ENCODE results near the gene BCAS4. TPM values are rescaled to one million over a fixed set of nuclear protein-coding genes. Genes with fewer than 3 reads are reported as not detected.
"Not testable (repeated sequence)": the region's sequence is repeated elsewhere in the genome, so short reads cannot be mapped to it uniquely, and the experiment has no call there.

BCAS4 gene
- total RNA-seq, 2 experiments from 2014 or later: 11.6 to 17.0 TPM

DNA sequence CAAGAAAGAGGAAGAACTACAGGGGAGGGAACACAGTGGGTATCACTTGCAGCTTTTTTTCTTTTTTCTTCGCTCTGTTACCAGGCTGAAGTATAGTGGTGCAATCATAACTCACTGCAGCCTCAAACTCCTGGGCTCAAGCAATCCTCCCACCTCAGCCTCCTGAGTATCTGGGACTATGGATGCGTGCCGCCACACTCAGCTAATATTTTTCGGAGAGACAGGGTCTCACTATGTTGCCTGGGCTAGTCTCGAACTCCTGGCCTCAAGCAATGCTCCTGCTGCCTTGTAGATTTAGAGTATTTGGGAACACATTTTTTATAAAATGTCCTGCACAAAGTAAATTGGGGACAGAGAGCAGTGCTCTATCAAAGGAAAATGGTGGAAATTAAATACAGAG is 35.2 kb upstream of the BCAS4 start:
- no peak for ATAC-seq
- Mint-ChIP-seq H3K27ac (no peak overlapping the region), H3K27me3 (no peaks in the 10 kb centered on the region), H3K4me3 (no peak overlapping the region), H3K4me1 (no peaks in the 10 kb centered on the region), H3K9me3 (ENCODE audit: low read depth) (no peaks in the 10 kb centered on the region), H3K36me3 (ENCODE audit: low read depth) (no peaks in the 10 kb centered on the region)
- POLR2A ChIA-PET: no interaction called here
- no peak for DNase-seq
- CTCF ChIA-PET: interaction anchor here (0.8 kb wide), 1 partner anchor 10 kb away, joined by 3 read pairs; no protein-coding TSS in a partner anchor
- intact Hi-C loops (cut with DNase I, micrococcal nuclease): no loop called here

DNA sequence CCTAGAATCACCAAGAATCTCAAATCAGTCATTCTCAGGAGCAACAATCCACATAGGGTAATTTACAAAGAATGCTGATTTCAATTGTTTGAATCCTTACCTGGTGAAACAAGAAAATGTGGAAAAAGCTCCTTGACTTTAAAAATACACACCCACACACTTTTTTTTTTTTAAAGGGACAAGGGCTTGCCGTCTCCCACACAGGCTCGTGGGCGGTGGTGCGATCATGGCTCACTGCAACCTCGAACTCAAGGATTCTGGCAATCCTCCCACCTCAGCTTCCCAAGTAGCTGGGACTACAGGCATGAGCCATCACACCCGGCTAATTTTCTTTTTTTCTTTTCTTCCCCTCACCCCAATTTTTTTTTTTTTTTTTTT is 32.8 kb upstream of the BCAS4 start:
- intact Hi-C loops (cut with DNase I, micrococcal nuclease): no loop called here
- ATAC-seq: no peak
- CTCF ChIA-PET: interaction anchor here (1.2 kb wide), 1 partner anchor 17 kb away, joined by 3 read pairs; no protein-coding TSS in a partner anchor
- Mint-ChIP-seq H3K4me1 (no peaks in the 10 kb centered on the region), H3K36me3 (ENCODE audit: low read depth) (no peaks in the 10 kb centered on the region), H3K27ac (no peak overlapping the region), H3K4me3 (no peak overlapping the region), H3K9me3 (ENCODE audit: low read depth) (no peaks in the 10 kb centered on the region), H3K27me3 (no peaks in the 10 kb centered on the region)
- no peak for DNase-seq
- POLR2A ChIA-PET: interaction anchor here (0.6 kb wide), 1 partner anchor 25 kb away, joined by 3 read pairs; no protein-coding TSS in a partner anchor

DNA sequence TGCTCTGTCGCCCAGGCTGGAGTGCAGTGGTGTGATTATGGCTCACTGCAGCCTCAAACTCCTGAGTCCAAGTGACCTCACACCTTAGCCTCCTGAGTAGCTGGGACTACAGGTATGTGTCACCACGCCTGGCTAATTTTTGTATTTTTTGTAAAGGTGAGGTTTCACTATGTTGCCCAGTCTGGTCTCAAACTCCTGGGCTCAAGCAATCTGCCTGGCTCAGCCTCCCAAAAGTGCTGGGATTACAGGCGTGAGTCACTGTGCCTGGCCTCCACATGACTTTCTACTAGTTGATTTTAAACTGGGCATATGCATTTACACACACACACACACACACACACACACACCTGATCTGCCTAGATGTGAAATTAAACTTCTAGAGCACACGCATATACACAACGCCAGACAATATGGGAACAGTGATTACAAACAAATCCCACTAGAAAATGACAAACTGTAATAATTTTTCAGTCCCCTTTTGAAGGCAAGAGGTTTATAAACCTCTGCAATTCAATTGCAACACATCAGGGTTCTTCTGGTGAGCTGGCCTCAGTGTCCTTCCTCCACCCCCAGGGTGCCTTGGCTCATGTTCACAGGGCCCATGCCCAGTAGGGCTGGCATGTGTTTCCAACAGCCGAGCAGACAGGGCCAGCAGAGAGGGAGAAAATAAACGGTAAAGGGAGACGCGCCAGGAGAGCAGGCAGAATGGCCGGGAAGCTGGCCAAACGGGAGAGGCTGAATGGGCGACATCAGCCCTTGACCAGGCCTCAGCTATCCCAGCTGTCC is 32.2 kb upstream of the BCAS4 start:
- peaks cover 2% of the 10 kb centered on the region for H3K27me3 Mint-ChIP-seq
- DNase-seq: no peak
- ChIA-PET CTCF (interaction anchor here (0.6 kb wide), 1 partner anchor 13 kb away, joined by 6 read pairs; no protein-coding TSS in a partner anchor), POLR2A (no interaction called here)
- no peak overlapping the region for H3K27ac Mint-ChIP-seq
- no peaks in the 10 kb centered on the region for H3K4me1 Mint-ChIP-seq
- ATAC-seq: no peak
- H3K36me3 Mint-ChIP-seq (ENCODE audit: low read depth): no peaks in the 10 kb centered on the region
- no peaks in the 10 kb centered on the region for H3K9me3 Mint-ChIP-seq (ENCODE audit: low read depth)
- H3K4me3 Mint-ChIP-seq: no peak overlapping the region
- intact Hi-C loops (cut with DNase I, micrococcal nuclease): no loop called here

DNA sequence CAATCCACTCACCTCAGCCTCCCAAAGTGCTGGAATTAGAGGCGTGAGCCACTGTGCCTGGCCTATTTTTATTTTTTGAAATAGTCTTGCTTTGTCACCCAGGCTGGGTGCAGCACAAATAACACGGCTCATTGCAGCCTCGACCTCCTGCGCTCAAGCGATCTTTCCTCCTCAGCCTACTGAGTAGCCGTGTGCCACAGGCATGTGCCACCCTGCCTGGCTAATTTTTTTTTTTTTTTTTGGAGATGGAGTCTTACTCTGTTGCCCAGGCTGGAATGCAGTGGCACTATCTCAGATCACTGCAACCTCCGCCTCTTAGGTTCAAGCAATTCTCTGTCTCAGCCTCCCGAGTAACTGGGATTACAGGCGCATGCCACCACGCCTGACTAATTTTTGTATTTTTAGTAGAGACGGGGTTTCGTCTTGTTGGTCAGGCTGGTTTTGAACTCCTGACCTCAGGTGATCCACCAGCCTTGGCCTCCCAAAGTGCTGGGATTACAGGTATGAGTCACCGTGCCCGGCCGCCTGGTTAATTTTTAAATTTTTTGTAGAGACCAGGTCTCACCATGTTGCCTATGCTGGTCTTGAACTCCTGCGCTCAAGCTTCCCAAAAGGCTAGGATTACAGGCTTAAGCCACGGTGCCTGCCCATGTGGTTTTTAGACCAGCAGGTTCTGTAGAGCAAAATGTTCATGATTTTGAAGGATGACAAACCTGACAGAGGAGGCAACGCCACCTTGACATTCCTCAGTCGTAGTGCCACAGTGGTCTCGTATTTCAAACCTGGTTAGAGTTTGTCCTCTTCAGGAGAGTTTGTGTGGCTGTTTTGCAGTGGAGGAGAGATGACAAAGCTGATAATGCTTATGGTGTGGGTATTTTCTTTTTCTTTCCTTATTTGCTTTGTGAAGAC is 31.1 kb upstream of the BCAS4 start:
- H3K4me3 Mint-ChIP-seq; intact Hi-C loops (cut with DNase I, micrococcal nuclease); H3K27ac Mint-ChIP-seq; DNase-seq; H3K4me1 Mint-ChIP-seq; POLR2A ChIA-PET; H3K27me3 Mint-ChIP-seq; ATAC-seq; H3K9me3 Mint-ChIP-seq (ENCODE audit: low read depth); H3K36me3 Mint-ChIP-seq (ENCODE audit: low read depth): not testable (repeated sequence)
- CTCF ChIA-PET: interaction anchor here (1.0 to 1.1 kb wide), 2 partner anchors 12 to 14 kb away, joined by 3 read pairs; no protein-coding TSS in a partner anchor

DNA sequence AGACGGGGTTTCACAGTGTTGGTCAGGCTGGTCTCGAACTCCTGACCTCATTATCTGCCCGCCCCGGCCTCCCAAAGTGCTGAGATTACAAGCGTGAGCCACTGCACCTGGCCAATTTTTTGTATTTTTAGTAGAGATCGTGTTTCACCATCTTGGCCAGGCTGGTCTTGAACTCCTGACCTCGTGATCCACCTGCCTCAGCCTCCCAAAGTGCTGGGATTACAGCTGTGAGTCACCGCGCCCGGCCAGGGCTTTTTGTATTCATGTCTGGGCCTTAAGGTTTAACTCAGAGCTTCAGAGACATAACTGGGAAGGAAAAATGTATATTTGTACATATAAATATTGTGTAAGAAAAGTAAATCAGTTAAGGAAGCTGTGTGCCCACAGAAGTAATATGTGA is 29.6 kb upstream of the BCAS4 start:
- H3K27ac Mint-ChIP-seq; H3K27me3 Mint-ChIP-seq; H3K4me1 Mint-ChIP-seq; intact Hi-C loops (cut with DNase I, micrococcal nuclease); ATAC-seq; H3K9me3 Mint-ChIP-seq (ENCODE audit: low read depth); DNase-seq; POLR2A ChIA-PET; H3K36me3 Mint-ChIP-seq (ENCODE audit: low read depth); H3K4me3 Mint-ChIP-seq: not testable (repeated sequence)
- CTCF ChIA-PET: interaction anchor here (0.8 to 1.1 kb wide), 4 partner anchors 10 to 561 kb away, joined by 3 to 8 read pairs (median 3); no protein-coding TSS in a partner anchor

DNA sequence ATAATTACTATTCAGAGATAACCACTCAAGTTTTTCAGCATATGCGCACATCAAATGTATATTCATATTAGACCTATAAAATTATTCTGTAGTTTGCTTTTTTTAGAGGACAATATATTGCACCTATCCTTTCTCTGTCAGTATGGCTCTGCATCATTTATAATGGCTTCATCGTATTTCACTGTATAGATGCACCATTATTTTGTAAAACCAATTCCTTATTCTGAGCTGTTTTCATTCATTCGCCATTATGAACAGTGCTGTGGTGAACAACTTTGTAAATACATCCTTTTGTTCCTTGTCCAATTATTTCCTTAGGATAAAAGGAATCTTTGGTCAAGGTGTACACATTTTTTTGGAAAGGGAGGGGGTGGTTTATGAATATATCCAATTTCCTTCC is 29.2 kb upstream of the BCAS4 start:
- Mint-ChIP-seq H3K27me3 (peaks cover 2% of the 10 kb centered on the region), H3K4me3 (no peak overlapping the region), H3K9me3 (ENCODE audit: low read depth) (no peaks in the 10 kb centered on the region), H3K36me3 (ENCODE audit: low read depth) (no peaks in the 10 kb centered on the region), H3K4me1 (no peaks in the 10 kb centered on the region), H3K27ac (no peak overlapping the region)
- intact Hi-C loops (cut with DNase I, micrococcal nuclease): no loop called here
- no peak for ATAC-seq
- no peak for DNase-seq
- ChIA-PET POLR2A (no interaction called here), CTCF (interaction anchor here (0.8 to 0.9 kb wide), 2 partner anchors 18 to 560 kb away, joined by 3 to 4 read pairs; no protein-coding TSS in a partner anchor)

DNA sequence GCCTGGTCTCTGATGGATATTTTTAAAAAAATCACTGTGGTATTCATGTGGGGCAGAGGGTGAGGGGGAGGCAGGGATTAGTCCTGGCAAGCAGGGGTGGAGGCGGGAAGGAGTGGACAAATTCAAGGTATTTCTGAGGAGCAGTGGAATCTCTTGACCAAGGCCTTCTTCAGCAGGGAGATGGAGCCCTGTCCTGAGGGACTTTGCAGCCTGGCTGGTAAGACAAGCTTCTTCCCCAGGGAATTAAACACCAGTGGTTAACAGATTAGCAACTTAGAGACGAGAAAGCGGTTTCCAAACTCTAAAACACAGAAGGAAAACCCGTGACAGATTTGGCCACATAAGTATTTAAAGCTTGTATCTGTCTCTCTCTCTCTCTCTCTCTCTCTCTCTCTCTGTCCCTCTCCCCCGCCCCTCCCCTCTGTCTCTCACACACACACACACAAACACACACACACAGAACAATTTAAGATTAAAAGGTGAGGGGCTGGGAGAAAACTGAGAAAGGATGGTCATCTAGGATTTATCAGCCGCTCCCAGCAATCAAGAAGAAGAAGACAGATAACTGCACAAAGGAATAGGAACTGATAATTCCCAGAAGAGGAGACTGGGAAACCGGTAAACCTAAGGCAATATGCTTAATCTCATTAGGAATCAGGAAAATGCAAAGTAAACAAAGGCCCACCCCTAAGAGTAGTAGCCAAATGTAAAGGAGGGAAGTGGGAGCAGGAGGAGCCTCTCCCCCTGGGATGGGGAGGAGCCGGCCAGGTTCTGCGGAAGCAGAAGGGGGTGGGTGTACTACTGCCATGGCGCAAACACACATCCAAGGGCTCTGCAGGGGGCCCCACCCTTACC is 27.7 kb upstream of the BCAS4 start:
- POLR2A ChIA-PET; intact Hi-C loops (cut with DNase I, micrococcal nuclease); ATAC-seq; H3K36me3 Mint-ChIP-seq (ENCODE audit: low read depth); H3K4me3 Mint-ChIP-seq; H3K27ac Mint-ChIP-seq; DNase-seq; H3K4me1 Mint-ChIP-seq; H3K27me3 Mint-ChIP-seq; H3K9me3 Mint-ChIP-seq (ENCODE audit: low read depth): not testable (repeated sequence)
- CTCF ChIA-PET: interaction anchor here (0.6 to 0.7 kb wide), 2 partner anchors 38 to 127 kb away, joined by 3 read pairs; no protein-coding TSS in a partner anchor

DNA sequence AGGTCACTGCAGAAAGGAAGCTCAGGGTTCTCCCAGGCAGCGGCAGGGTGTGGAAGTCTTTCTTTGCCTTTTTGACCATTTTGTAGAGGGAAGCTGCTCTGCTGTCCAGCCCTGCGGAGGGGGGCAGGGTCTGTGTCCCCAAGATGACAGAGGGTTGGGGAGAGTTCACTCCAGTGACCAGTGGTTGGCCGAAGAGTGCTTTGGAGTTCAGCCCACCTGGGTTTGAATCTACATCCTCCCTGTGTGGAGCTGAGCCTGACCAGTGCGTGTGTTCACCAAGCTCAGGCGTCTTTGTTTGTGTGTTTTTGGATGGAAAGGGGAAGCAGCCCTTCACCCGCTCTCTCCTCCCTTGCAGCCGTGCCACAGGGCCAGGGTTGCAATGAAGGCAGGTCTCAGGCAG is 25.9 kb upstream of the BCAS4 start:
- intact Hi-C loops (cut with DNase I, micrococcal nuclease); H3K4me1 Mint-ChIP-seq; H3K27ac Mint-ChIP-seq; H3K27me3 Mint-ChIP-seq; ATAC-seq; POLR2A ChIA-PET; H3K36me3 Mint-ChIP-seq (ENCODE audit: low read depth); DNase-seq; H3K9me3 Mint-ChIP-seq (ENCODE audit: low read depth); H3K4me3 Mint-ChIP-seq: not testable (repeated sequence)
- CTCF ChIA-PET: interaction anchor here (0.6 kb wide), 1 partner anchor 56 kb away, joined by 3 read pairs; no protein-coding TSS in a partner anchor

DNA sequence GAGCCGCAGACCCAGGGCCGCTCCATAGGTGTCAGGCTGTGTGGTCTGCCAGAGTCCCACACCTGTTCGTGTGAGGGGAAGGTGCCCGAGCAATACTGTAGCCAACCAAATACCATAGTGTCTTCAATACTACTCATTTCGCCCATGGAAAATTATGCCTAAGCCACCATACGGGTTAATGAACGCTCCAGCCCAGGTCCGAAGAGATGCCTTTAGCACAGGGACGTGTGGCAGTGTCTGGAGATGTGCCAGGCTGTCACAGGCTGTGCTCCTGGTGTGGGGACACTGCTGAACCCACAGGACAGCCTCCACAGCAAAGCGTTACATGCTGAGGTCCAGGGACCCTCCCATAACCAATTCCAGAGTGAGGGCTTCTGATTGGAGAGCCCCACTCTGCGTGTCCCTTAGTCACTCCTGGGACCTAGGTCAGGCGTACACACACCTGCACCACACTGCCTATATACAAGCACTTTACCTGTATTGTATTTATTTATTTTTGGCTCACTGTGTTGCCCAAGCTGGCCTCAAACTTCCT is 25.2 kb upstream of the BCAS4 start:
- H3K4me1 Mint-ChIP-seq; H3K9me3 Mint-ChIP-seq (ENCODE audit: low read depth); CTCF ChIA-PET; DNase-seq; H3K27me3 Mint-ChIP-seq; POLR2A ChIA-PET; H3K36me3 Mint-ChIP-seq (ENCODE audit: low read depth); H3K27ac Mint-ChIP-seq; ATAC-seq; intact Hi-C loops (cut with DNase I, micrococcal nuclease); H3K4me3 Mint-ChIP-seq: not testable (repeated sequence)

DNA sequence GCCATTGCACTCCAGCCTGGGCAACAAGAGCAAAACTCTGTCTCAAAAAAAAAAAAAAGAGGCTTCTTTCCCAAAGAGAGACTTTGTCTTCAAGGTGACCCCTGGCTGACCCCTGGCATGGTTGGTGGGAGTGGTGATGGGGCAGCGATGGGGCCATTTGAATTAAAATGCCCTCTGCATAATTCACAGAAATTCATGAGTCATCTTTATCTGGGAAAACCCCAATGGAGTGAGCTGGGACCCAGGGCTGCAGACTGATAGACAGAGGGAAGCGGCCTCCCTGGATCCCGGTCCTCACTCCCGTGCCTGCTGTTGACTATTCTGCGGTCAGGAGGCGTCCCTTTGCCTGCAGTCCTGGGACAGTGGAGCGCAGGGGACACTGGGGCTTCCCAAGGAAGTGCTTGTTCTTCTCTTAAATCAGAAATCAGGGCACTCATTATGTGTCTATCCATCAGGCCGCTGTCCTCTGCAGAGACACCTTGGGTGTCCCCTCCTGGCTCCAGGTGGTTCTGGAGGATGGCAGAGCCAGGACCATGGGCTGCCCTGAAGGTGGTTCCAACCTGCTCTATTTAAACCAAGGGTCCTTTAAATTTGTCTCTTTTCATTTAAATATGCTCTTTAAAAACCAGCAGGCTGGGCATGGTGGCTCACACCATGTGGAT is 23.3 kb upstream of the BCAS4 start:
- intact Hi-C loops (cut with DNase I, micrococcal nuclease): not testable (repeated sequence)

More for the DNA sequence above, 23.3 kb upstream of the BCAS4 start:
- H3K4me3 Mint-ChIP-seq; DNase-seq; H3K36me3 Mint-ChIP-seq (ENCODE audit: low read depth); H3K27ac Mint-ChIP-seq; H3K27me3 Mint-ChIP-seq; CTCF ChIA-PET; H3K9me3 Mint-ChIP-seq (ENCODE audit: low read depth); ATAC-seq; H3K4me1 Mint-ChIP-seq; POLR2A ChIA-PET: not testable (repeated sequence)

Data from activated CD4-positive, alpha-beta T cell treated with anti-CD3 and anti-CD28 coated beads for 36 hours (primary cell).